ENCODE data around the gene TFDP1. TPM values are rescaled to one million over a fixed set of nuclear protein-coding genes. Genes with fewer than 3 reads are reported as not detected.

TFDP1 gene
- total and polyA plus RNA-seq, 4 experiments from 2014 or later, result 20.7 to 63.4 (median 39.4) TPM

- Mint-ChIP-seq H3K4me1 (peaks cover 0 to 4% (median under 1%) of the 10 kb centered on the region in 4 donors), H3K4me3 (no peak overlapping the region), H3K36me3 (peaks cover 31 to 38% of the 10 kb centered on the region in 2 donors), H3K9me3 (no peaks in the 10 kb centered on the region), H3K27ac (no peak overlapping the region), H3K27me3 (no peaks in the 10 kb centered on the region)
- H3K36me3 ChIP-seq (ENCODE audit: insufficient read depth, low read length), result peaks cover 12% of the 10 kb centered on the region
- H3K27me3 ChIP-seq (ENCODE audit: insufficient read depth, low read length), result no peaks in the 10 kb centered on the region
- ChIA-PET CTCF (ENCODE audit: partially characterized antibody) (no interaction called here), POLR2A (ENCODE audit: partially characterized antibody) (no interaction called here)
- intact Hi-C loops (cut with micrococcal nuclease), result no loop called here
- no peak overlapping the region for H3K27ac ChIP-seq (ENCODE audit: low read depth, low read length)
- H3K4me3 ChIP-seq (ENCODE audit: low read length in 2 of 2), result no peak overlapping the region
- H3K9me3 ChIP-seq (ENCODE audit: control insufficient read depth in 1 of 2, low read length in 2 of 2), result no peaks in the 10 kb centered on the region
- H3K4me1 ChIP-seq (ENCODE audit: insufficient read depth, low read length), result no peaks in the 10 kb centered on the region
- no peak for DNase-seq
These were observed 42.6 kb downstream of the TFDP1 start for GRCh38 chr13:113627136-113627535.

- Histone ChIP-seq H3K9me3 (ENCODE audit: control insufficient read depth in 1 of 2, low read length in 2 of 2) (no peaks in the 10 kb centered on the region), H3K4me1 (ENCODE audit: insufficient read depth, low read length) (no peaks in the 10 kb centered on the region), H3K4me3 (ENCODE audit: low read length in 2 of 2) (no peak overlapping the region), H3K27ac (ENCODE audit: low read depth, low read length) (no peak overlapping the region), H3K27me3 (ENCODE audit: insufficient read depth, low read length) (no peaks in the 10 kb centered on the region), H3K36me3 (ENCODE audit: insufficient read depth, low read length) (peaks cover 9% of the 10 kb centered on the region)
- no peaks in the 10 kb centered on the region for H3K27me3 Mint-ChIP-seq
- H3K9me3 Mint-ChIP-seq, result no peaks in the 10 kb centered on the region
- peaks cover 0 to 4% (median under 1%) of the 10 kb centered on the region in 4 donors for H3K4me1 Mint-ChIP-seq
- H3K27ac Mint-ChIP-seq, result peak overlapping the region in 1 of 7 donors; percentile 19
- no peak for DNase-seq
- no peak overlapping the region for H3K4me3 Mint-ChIP-seq
- intact Hi-C loops (cut with micrococcal nuclease), result no loop called here
- POLR2A ChIA-PET (ENCODE audit: partially characterized antibody), result no interaction called here
- H3K36me3 Mint-ChIP-seq, result peaks cover 39 to 48% of the 10 kb centered on the region in 2 donors
- CTCF ChIA-PET (ENCODE audit: partially characterized antibody), result no interaction called here
These were observed 44.0 kb downstream of the TFDP1 start for GRCh38 chr13:113628291-113629270.

- Mint-ChIP-seq H3K4me1 (peaks cover 0 to 5% (median 4%) of the 10 kb centered on the region in 4 donors), H3K27ac (no peak overlapping the region), H3K4me3 (no peak overlapping the region), H3K36me3 (peaks cover 45 to 55% of the 10 kb centered on the region in 2 donors), H3K9me3 (no peaks in the 10 kb centered on the region), H3K27me3 (no peaks in the 10 kb centered on the region)
- H3K36me3 ChIP-seq (ENCODE audit: insufficient read depth, low read length), result peaks cover 13% of the 10 kb centered on the region
- POLR2A ChIA-PET (ENCODE audit: partially characterized antibody), result no interaction called here
- intact Hi-C loops (cut with micrococcal nuclease), result no loop called here
- H3K9me3 ChIP-seq (ENCODE audit: control insufficient read depth in 1 of 2, low read length in 2 of 2), result no peaks in the 10 kb centered on the region
- CTCF ChIA-PET (ENCODE audit: partially characterized antibody), result no interaction called here
- H3K4me1 ChIP-seq (ENCODE audit: insufficient read depth, low read length), result no peaks in the 10 kb centered on the region
- H3K4me3 ChIP-seq (ENCODE audit: low read length in 2 of 2), result no peak overlapping the region
- no peak overlapping the region for H3K27ac ChIP-seq (ENCODE audit: low read depth, low read length)
- no peaks in the 10 kb centered on the region for H3K27me3 ChIP-seq (ENCODE audit: insufficient read depth, low read length)
- DNase-seq, result no peak
These were observed 45.3 kb downstream of the TFDP1 start for GRCh38 chr13:113629866-113630265.

GRCh38 chr13:113630296-113630695 lies 45.7 kb downstream of the TFDP1 start:
- Mint-ChIP-seq H3K4me3 (no peak overlapping the region), H3K36me3 (peaks cover 48 to 58% of the 10 kb centered on the region in 2 donors), H3K9me3 (no peaks in the 10 kb centered on the region), H3K27me3 (no peaks in the 10 kb centered on the region), H3K27ac (no peak overlapping the region), H3K4me1 (peaks cover 0 to 5% (median 4%) of the 10 kb centered on the region in 4 donors)
- POLR2A ChIA-PET (ENCODE audit: partially characterized antibody), result no interaction called here
- intact Hi-C loops (cut with micrococcal nuclease), result no loop called here
- Histone ChIP-seq H3K4me3 (ENCODE audit: low read length in 2 of 2) (no peak overlapping the region), H3K27me3 (ENCODE audit: insufficient read depth, low read length) (no peaks in the 10 kb centered on the region), H3K9me3 (ENCODE audit: control insufficient read depth in 1 of 2, low read length in 2 of 2) (no peaks in the 10 kb centered on the region), H3K27ac (ENCODE audit: low read depth, low read length) (no peak overlapping the region), H3K36me3 (ENCODE audit: insufficient read depth, low read length) (peaks cover 17% of the 10 kb centered on the region), H3K4me1 (ENCODE audit: insufficient read depth, low read length) (no peaks in the 10 kb centered on the region)
- DNase-seq, result no peak
- CTCF ChIA-PET (ENCODE audit: partially characterized antibody), result no interaction called here

- Histone ChIP-seq H3K36me3 (ENCODE audit: insufficient read depth, low read length) (peaks cover 20% of the 10 kb centered on the region), H3K9me3 (ENCODE audit: control insufficient read depth in 1 of 2, low read length in 2 of 2) (no peaks in the 10 kb centered on the region), H3K27me3 (ENCODE audit: insufficient read depth, low read length) (no peaks in the 10 kb centered on the region), H3K4me3 (ENCODE audit: low read length in 2 of 2) (no peak overlapping the region), H3K27ac (ENCODE audit: low read depth, low read length) (no peak overlapping the region), H3K4me1 (ENCODE audit: insufficient read depth, low read length) (no peaks in the 10 kb centered on the region)
- peaks cover 0 to 5% (median 4%) of the 10 kb centered on the region in 4 donors for H3K4me1 Mint-ChIP-seq
- no peaks in the 10 kb centered on the region for H3K27me3 Mint-ChIP-seq
- POLR2A ChIA-PET (ENCODE audit: partially characterized antibody), result no interaction called here
- CTCF ChIA-PET (ENCODE audit: partially characterized antibody), result no interaction called here
- no peak overlapping the region for H3K4me3 Mint-ChIP-seq
- intact Hi-C loops (cut with micrococcal nuclease), result no loop called here
- H3K27ac Mint-ChIP-seq, result no peak overlapping the region
- peaks cover 48 to 60% of the 10 kb centered on the region in 2 donors for H3K36me3 Mint-ChIP-seq
- H3K9me3 Mint-ChIP-seq, result no peaks in the 10 kb centered on the region
- DNase-seq, result no peak
These were observed 46.3 kb downstream of the TFDP1 start for GRCh38 chr13:113630804-113631203.

- Histone ChIP-seq H3K4me3 (ENCODE audit: low read length in 2 of 2) (no peak overlapping the region), H3K36me3 (ENCODE audit: insufficient read depth, low read length) (peaks cover 28% of the 10 kb centered on the region), H3K27me3 (ENCODE audit: insufficient read depth, low read length) (no peaks in the 10 kb centered on the region), H3K9me3 (ENCODE audit: control insufficient read depth in 1 of 2, low read length in 2 of 2) (no peaks in the 10 kb centered on the region), H3K27ac (ENCODE audit: low read depth, low read length) (no peak overlapping the region), H3K4me1 (ENCODE audit: insufficient read depth, low read length) (no peaks in the 10 kb centered on the region)
- ChIA-PET POLR2A (ENCODE audit: partially characterized antibody) (no interaction called here), CTCF (ENCODE audit: partially characterized antibody) (no interaction called here)
- Mint-ChIP-seq H3K4me3 (no peak overlapping the region), H3K9me3 (no peaks in the 10 kb centered on the region), H3K36me3 (peaks cover 54 to 66% of the 10 kb centered on the region in 2 donors), H3K27me3 (no peaks in the 10 kb centered on the region), H3K27ac (no peak overlapping the region), H3K4me1 (peaks cover 0 to 5% (median 4%) of the 10 kb centered on the region in 4 donors)
- intact Hi-C loops (cut with micrococcal nuclease), result no loop called here
- DNase-seq, result no peak
These were observed 47.0 kb downstream of the TFDP1 start for GRCh38 chr13:113631341-113632095.

GRCh38 chr13:113632706-113633484 lies 48.3 kb downstream of the TFDP1 start:
- H3K4me3 Mint-ChIP-seq, result no peak overlapping the region
- no peak for DNase-seq
- H3K9me3 Mint-ChIP-seq, result no peaks in the 10 kb centered on the region
- no peak overlapping the region for H3K4me3 ChIP-seq (ENCODE audit: low read length in 2 of 2)
- CTCF ChIA-PET (ENCODE audit: partially characterized antibody), result no interaction called here
- H3K4me1 ChIP-seq (ENCODE audit: insufficient read depth, low read length), result no peaks in the 10 kb centered on the region
- H3K27me3 Mint-ChIP-seq, result no peaks in the 10 kb centered on the region
- H3K9me3 ChIP-seq (ENCODE audit: control insufficient read depth in 1 of 2, low read length in 2 of 2), result no peaks in the 10 kb centered on the region
- H3K27me3 ChIP-seq (ENCODE audit: insufficient read depth, low read length), result no peaks in the 10 kb centered on the region
- intact Hi-C loops (cut with micrococcal nuclease), result no loop called here
- H3K36me3 ChIP-seq (ENCODE audit: insufficient read depth, low read length), result peaks cover 41% of the 10 kb centered on the region
- peak overlapping the region in 1 of 7 donors; percentile 48 for H3K27ac Mint-ChIP-seq
- H3K4me1 Mint-ChIP-seq, result peaks cover 0 to 5% (median 4%) of the 10 kb centered on the region in 4 donors
- H3K27ac ChIP-seq (ENCODE audit: low read depth, low read length), result no peak overlapping the region
- peaks cover 60 to 71% of the 10 kb centered on the region in 2 donors for H3K36me3 Mint-ChIP-seq
- POLR2A ChIA-PET (ENCODE audit: partially characterized antibody), result no interaction called here
